DND-41 (cell line): ENCODE data around the gene STK32C.

Experiments used
- ATAC-seq: fragments of 200-7000 bp; cut with Tn5 transposase; 3 replicates; pipeline ENCODE4 v1.9.1; 2021; ENCODE audit warnings: low read depth; ENCODE audit not compliant: insufficient read depth
- DNase-seq: peaks from one replicate; pipeline ENCODE4 v3.0.0-alpha.2; 2020
- H2AFZ ChIP-seq: 2 replicates; pipeline ENCODE4 v1.6.0; 2012; ENCODE audit warnings: low read depth, low read length
- H3K27ac ChIP-seq: 2 replicates; pipeline ENCODE4 v1.5.1; 2012; ENCODE audit warnings: low read length, inconsistent platforms
- H3K27me3 ChIP-seq: fragments of 200-600 bp; sonication (generic); 2 replicates; pipeline ENCODE4 v1.6.0; 2012; ENCODE audit warnings: low read length, mild to moderate bottlenecking, inconsistent platforms; ENCODE audit not compliant: insufficient read depth, poor library complexity
- H3K36me3 ChIP-seq: 2 replicates; pipeline ENCODE4 v1.5.1; 2012; ENCODE audit warnings: low read length, inconsistent platforms; ENCODE audit not compliant: insufficient read depth
- H3K4me1 ChIP-seq: 2 replicates; pipeline ENCODE4 v1.5.1; 2012; ENCODE audit warnings: mild to moderate bottlenecking, low read length; ENCODE audit not compliant: insufficient read depth
- H3K4me2 ChIP-seq: 2 replicates; pipeline ENCODE4 v1.6.0; 2012; ENCODE audit warnings: mild to moderate bottlenecking, moderate library complexity, low read length, inconsistent platforms; ENCODE audit not compliant: insufficient read depth
- H3K4me3 ChIP-seq, 2 experiments: fragments of 200-600 bp in 1 of 2; shearing (Covaris generic) in 1 of 2; 2 replicates each; pipeline ENCODE4 v1.5.1; 2012 to 2016; ENCODE audit warnings: inconsistent platforms in 2 of 2, low read length in 2 of 2, mild to moderate bottlenecking in 2 of 2, low read depth in 1 of 2, moderate library complexity in 1 of 2
- H3K79me2 ChIP-seq: 2 replicates; pipeline ENCODE4 v1.6.0; 2012; ENCODE audit warnings: low read length, inconsistent platforms; ENCODE audit not compliant: insufficient read depth
- H3K9ac ChIP-seq: 2 replicates; pipeline ENCODE4 v1.6.0; 2012; ENCODE audit warnings: low read depth, mild to moderate bottlenecking, inconsistent platforms, low read length, moderate library complexity
- H3K9me3 ChIP-seq: 2 replicates; pipeline ENCODE4 v1.5.1; 2012; ENCODE audit warnings: low read length, moderate library complexity, mild to moderate bottlenecking, inconsistent platforms; ENCODE audit not compliant: insufficient read depth, severe bottlenecking
- H4K20me1 ChIP-seq: 2 replicates; pipeline ENCODE4 v1.6.0; 2012; ENCODE audit warnings: low read length; ENCODE audit not compliant: insufficient read depth
- EZH2 ChIP-seq: IDR thresholded peaks from 3 replicates; pipeline ENCODE4 v1.6.1; 2012; ENCODE audit warnings: borderline replicate concordance, low read depth, mild to moderate bottlenecking, moderate library complexity, low read length, inconsistent platforms; ENCODE audit not compliant: severe bottlenecking
- TF ChIP-seq, protein P1 (sequence below): IDR thresholded peaks from 2 replicates; pipeline ENCODE4 v1.5.1; 2012; ENCODE audit warnings: borderline replicate concordance, low read length, moderate library complexity, mild to moderate bottlenecking; ENCODE audit not compliant: poor library complexity, severe bottlenecking; ENCODE audit errors: extremely low read depth

Gene STK32C

DNA sequence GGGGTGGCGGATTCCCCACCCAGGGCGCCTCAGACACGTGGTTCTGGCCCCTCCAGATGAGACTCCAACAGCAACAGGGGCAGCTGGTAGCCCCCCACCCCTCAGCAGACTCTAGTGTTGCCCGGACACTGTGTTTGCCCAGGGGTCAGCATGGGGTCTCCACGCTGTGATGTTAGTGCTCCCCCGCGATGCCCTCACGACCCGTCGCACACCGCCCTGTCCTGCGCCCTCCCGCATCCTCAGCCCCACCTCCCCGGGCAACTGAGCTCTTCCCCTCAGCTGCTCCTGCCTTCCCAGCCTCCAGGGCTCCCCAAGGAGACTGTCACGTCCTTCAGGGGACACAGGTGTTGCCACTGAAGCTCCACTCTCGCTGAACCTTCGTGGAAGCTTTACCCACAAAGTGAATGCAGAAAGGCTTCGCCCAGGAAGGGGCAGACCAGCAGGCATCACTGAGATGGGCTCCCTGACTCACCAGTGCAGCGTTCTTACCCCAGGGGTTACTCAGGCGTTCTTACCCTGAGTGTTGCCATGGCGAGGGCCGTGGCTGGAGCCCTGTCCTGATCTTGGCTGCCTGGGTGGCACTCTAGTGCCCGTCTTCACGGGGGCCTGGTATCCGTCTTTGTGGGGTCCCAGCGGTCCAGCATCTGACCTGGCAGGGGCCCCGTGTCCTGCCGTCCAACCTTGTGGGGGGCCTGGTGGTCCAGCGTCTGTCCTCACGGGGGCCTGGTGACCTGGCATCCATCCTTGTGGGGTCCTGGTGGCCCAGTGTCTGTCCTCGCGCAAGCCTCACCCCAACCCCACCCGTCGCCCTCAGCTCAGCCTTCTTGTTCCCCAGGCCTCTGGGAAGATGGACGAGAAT, 106.4 kb downstream of the STK32C start:
- H3K9me3 ChIP-seq, result no peaks in the 10 kb centered on the region
- no peak overlapping the region for H2AFZ ChIP-seq
- no peak overlapping the region for H3K4me2 ChIP-seq
- H4K20me1 ChIP-seq, result no peaks in the 10 kb centered on the region
- no peak overlapping the region for H3K4me3 ChIP-seq
- no peak overlapping the region for H3K27ac ChIP-seq
- no peaks in the 10 kb centered on the region for H3K4me1 ChIP-seq
- H3K27me3 ChIP-seq, result no peaks in the 10 kb centered on the region
- H3K9ac ChIP-seq, result no peak overlapping the region
- DNase-seq (no peak), ATAC-seq (no peak)
- TF ChIP-seq, protein P1, sequence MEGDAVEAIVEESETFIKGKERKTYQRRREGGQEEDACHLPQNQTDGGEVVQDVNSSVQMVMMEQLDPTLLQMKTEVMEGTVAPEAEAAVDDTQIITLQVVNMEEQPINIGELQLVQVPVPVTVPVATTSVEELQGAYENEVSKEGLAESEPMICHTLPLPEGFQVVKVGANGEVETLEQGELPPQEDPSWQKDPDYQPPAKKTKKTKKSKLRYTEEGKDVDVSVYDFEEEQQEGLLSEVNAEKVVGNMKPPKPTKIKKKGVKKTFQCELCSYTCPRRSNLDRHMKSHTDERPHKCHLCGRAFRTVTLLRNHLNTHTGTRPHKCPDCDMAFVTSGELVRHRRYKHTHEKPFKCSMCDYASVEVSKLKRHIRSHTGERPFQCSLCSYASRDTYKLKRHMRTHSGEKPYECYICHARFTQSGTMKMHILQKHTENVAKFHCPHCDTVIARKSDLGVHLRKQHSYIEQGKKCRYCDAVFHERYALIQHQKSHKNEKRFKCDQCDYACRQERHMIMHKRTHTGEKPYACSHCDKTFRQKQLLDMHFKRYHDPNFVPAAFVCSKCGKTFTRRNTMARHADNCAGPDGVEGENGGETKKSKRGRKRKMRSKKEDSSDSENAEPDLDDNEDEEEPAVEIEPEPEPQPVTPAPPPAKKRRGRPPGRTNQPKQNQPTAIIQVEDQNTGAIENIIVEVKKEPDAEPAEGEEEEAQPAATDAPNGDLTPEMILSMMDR, result no peak
- TF ChIP-seq EZH2, result no peak
- no peaks in the 10 kb centered on the region for H3K36me3 ChIP-seq
- H3K79me2 ChIP-seq, result no peaks in the 10 kb centered on the region

DNA sequence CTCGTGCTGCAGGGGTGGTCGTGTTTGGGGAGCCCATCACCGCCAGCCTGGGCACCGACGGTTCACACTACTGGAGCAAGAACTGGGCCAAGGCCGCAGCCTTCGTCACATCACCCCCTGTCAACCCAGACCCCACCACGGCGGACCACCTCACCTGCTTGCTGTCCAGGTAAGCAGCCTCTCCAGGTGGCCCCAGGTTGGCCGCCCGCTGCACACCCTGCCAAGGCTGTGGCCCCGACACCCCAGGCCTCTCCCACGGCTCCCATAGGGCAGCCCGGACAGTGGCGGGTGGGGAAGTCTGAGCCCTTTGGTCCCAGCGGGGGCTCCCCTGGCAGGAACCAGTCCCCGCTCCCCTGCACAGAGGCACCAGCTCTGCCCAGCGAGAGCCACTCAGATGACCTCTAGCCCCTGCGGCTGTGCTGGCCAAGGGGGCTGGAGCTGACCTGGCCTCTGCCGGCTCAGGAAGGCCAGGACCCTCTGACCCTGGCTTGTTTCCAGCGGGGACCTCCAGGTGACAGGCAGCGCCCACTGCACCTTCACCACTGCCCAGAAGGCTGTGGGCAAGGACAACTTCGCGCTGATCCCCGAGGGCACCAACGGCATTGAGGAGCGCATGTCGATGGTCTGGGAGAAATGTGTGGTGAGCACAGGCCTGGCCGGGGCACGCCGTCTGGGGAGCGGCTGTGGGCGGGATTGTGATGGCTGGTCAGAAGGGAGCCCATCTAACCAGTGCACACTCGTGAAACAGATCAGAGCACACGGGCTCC, 107.2 kb downstream of the STK32C start:
- Histone ChIP-seq H4K20me1 (0 out of 2 replicates have a peak, but pooled peaks cover 5% of the 10 kb centered on the region), H3K36me3 (no peaks in the 10 kb centered on the region), H3K79me2 (no peaks in the 10 kb centered on the region), H2AFZ (no peak overlapping the region), H3K9ac (no peak overlapping the region), H3K4me2 (no peak overlapping the region), H3K4me3 (no peak overlapping the region), H3K27ac (no peak overlapping the region), H3K9me3 (no peaks in the 10 kb centered on the region), H3K4me1 (no peaks in the 10 kb centered on the region), H3K27me3 (no peaks in the 10 kb centered on the region)
- ATAC-seq, result no peak
- DNase-seq, result no peak
- TF ChIP-seq EZH2, result no peak
- TF ChIP-seq, protein P1, result no peak

DNA sequence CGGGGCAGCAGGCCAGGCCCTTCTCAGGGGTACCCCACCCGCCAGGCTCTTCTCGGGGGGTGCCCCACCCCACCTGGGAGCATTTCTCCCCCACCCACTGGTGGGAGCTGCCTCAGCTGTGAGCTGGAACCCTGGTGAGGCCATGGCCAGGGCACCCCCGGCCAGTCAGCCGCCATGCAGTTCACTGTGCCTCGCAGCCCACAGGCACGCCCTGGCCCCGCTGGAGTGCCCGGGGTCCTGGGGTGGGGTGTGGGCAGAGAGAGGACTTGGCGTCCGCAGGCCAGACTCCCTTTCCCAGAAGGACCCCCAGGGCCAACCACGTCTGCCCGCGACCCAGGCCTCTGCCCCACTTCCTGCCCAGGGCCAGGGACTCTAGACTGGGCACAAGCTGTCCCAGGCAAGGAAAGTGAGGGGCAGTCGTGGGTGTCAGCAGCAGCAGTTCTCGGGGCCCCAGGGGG, 107.9 kb downstream of the STK32C start:
- no peak overlapping the region for H3K4me2 ChIP-seq
- H3K27me3 ChIP-seq, result no peaks in the 10 kb centered on the region

More for the DNA sequence above, 107.9 kb downstream of the STK32C start:
- DNase-seq (no peak), ATAC-seq (no peak)
- Histone ChIP-seq H3K36me3 (no peaks in the 10 kb centered on the region), H3K4me3 (no peak overlapping the region), H3K4me1 (no peaks in the 10 kb centered on the region), H4K20me1 (0 out of 2 replicates have a peak, but pooled peaks cover 6% of the 10 kb centered on the region), H3K27ac (no peak overlapping the region), H3K9ac (no peak overlapping the region), H3K9me3 (no peaks in the 10 kb centered on the region), H2AFZ (no peak overlapping the region), H3K79me2 (no peaks in the 10 kb centered on the region)
- TF ChIP-seq, protein P1, result no peak
- TF ChIP-seq EZH2, result no peak
